ENCODE data around the gene PAOX.

Gene PAOX

GRCh38 chr10:133394801-133395221, 15.7 kb downstream of the PAOX start:
- Histone ChIP-seq H3K4me3 (ENCODE audit: low read depth, low read length) (peak overlapping the region; percentile 96), H3K36me3 (ENCODE audit: control insufficient read depth in 2 of 2, insufficient read depth in 1 of 2, low read length in 2 of 2) (peaks cover 10 to 43% of the 10 kb centered on the region in 2 experiments), H3K4me1 (ENCODE audit: control insufficient read depth, insufficient read depth, low read length) (0 out of 2 replicates have a peak, but pooled peaks cover 2% of the 10 kb centered on the region), H3K9me3 (ENCODE audit: control insufficient read depth, insufficient read depth, low read depth, low read length) (no peaks in the 10 kb centered on the region), H3K27ac (ENCODE audit: extremely low read depth, low read depth, low read length) (peak overlapping the region; percentile 74)
- POLR2A ChIA-PET = interaction anchor here (0.6 kb wide), 1 partner anchor 203 kb away, joined by 3 read pairs; no protein-coding TSS in a partner anchor
- CTCF ChIA-PET = interaction anchor here (1.8 kb wide), 1 partner anchor 65 kb away, joined by 10 read pairs; no protein-coding TSS in a partner anchor
- TF ChIP-seq ZBTB17 (tag by site-specific recombination; IDR thresholded peaks at IDR 0.05) (no peak), ZNF335 (tag by site-specific recombination; conservative IDR thresholded peaks at IDR 0.05) (0 out of 2 replicates have a peak, but pooled peaks have one; percentile 36), ZNF785 (tag by site-specific recombination; IDR thresholded peaks at IDR 0.05) (no peak), ZNF664 (tag by site-specific recombination; IDR thresholded peaks at IDR 0.05) (no peak), ZNF140 (tag by site-specific recombination; IDR thresholded peaks at IDR 0.05) (no peak), ZFHX2 (tag by site-specific recombination; conservative IDR thresholded peaks at IDR 0.05) (no peak)

GRCh38 chr10:133396035-133396624, 17.1 kb downstream of the PAOX start:
- ChIA-PET POLR2A (no interaction called here), CTCF (interaction anchor here (1.8 kb wide), 1 partner anchor 66 kb away, joined by 10 read pairs; no protein-coding TSS in a partner anchor)
- Histone ChIP-seq H3K4me1 (ENCODE audit: control insufficient read depth, insufficient read depth, low read length) (no peaks in the 10 kb centered on the region), H3K4me3 (ENCODE audit: low read depth, low read length) (no peak overlapping the region), H3K9me3 (ENCODE audit: control insufficient read depth, insufficient read depth, low read depth, low read length) (no peaks in the 10 kb centered on the region), H3K36me3 (ENCODE audit: control insufficient read depth in 2 of 2, insufficient read depth in 1 of 2, low read length in 2 of 2) (peaks cover 21 to 57% of the 10 kb centered on the region in 2 experiments), H3K27ac (ENCODE audit: extremely low read depth, low read depth, low read length) (no peak overlapping the region)
- no peak for TF ChIP-seq KLF10 (tag by site-specific recombination; IDR thresholded peaks at IDR 0.05)

GRCh38 chr10:133397938-133398337, 18.9 kb downstream of the PAOX start:
- H3K4me3 ChIP-seq (ENCODE audit: low read depth, low read length) = no peak overlapping the region
- no peaks in the 10 kb centered on the region for H3K9me3 ChIP-seq (ENCODE audit: control insufficient read depth, insufficient read depth, low read depth, low read length)
- H3K36me3 ChIP-seq (ENCODE audit: control insufficient read depth in 2 of 2, insufficient read depth in 1 of 2, low read length in 2 of 2) = peaks cover 21 to 74% of the 10 kb centered on the region in 2 experiments
- ChIA-PET POLR2A (no interaction called here), CTCF (interaction anchor here (0.7 kb wide), 1 partner anchor 195 kb away, joined by 3 read pairs; no protein-coding TSS in a partner anchor)
- no peak for TF ChIP-seq AEBP2 (tag by site-specific recombination; IDR thresholded peaks at IDR 0.05; ENCODE audit: borderline replicate concordance)
- peak; percentile 61; the same call in 1 of the 2 replicates for TF ChIP-seq SCRT2 (tag by site-specific recombination; IDR thresholded peaks at IDR 0.05)
- H3K27ac ChIP-seq (ENCODE audit: extremely low read depth, low read depth, low read length) = no peak overlapping the region
- H3K4me1 ChIP-seq (ENCODE audit: control insufficient read depth, insufficient read depth, low read length) = no peaks in the 10 kb centered on the region

- H3K4me3 ChIP-seq (ENCODE audit: low read depth, low read length) = no peak overlapping the region
- peaks cover 21 to 84% of the 10 kb centered on the region in 2 experiments for H3K36me3 ChIP-seq (ENCODE audit: control insufficient read depth in 2 of 2, insufficient read depth in 1 of 2, low read length in 2 of 2)
- H3K4me1 ChIP-seq (ENCODE audit: control insufficient read depth, insufficient read depth, low read length) = no peaks in the 10 kb centered on the region
- H3K9me3 ChIP-seq (ENCODE audit: control insufficient read depth, insufficient read depth, low read depth, low read length) = no peaks in the 10 kb centered on the region
- ChIA-PET CTCF (no interaction called here), POLR2A (no interaction called here)
- no peak overlapping the region for H3K27ac ChIP-seq (ENCODE audit: extremely low read depth, low read depth, low read length)
- TF ChIP-seq ZNF621 (tag by site-specific recombination; IDR thresholded peaks at IDR 0.05) (no peak), ZBTB7A (tag by site-specific recombination; IDR thresholded peaks at IDR 0.05; ENCODE audit: low read depth) (no peak), SCRT2 (tag by site-specific recombination; IDR thresholded peaks at IDR 0.05) (no peak), ZFHX2 (tag by site-specific recombination; conservative IDR thresholded peaks at IDR 0.05) (no peak), ZNF768 (tag by site-specific recombination; IDR thresholded peaks at IDR 0.05) (no peak), ZNF544 (tag by site-specific recombination; IDR thresholded peaks at IDR 0.05) (no peak), MEIS1 (CRISPR knock-in tag; IDR thresholded peaks at IDR 0.05; ENCODE audit: borderline replicate concordance) (no peak), SP7 (tag by site-specific recombination; IDR thresholded peaks at IDR 0.05) (no peak), ZNF571 (tag by site-specific recombination; IDR thresholded peaks at IDR 0.05) (no peak), ZNF513 (tag by site-specific recombination; IDR thresholded peaks at IDR 0.05) (no peak), ZNF391 (tag by site-specific recombination; IDR thresholded peaks at IDR 0.05; ENCODE audit: borderline replicate concordance, low read depth) (no peak), PRDM6 (tag by site-specific recombination; IDR thresholded peaks at IDR 0.05) (no peak), ZFP37 (tag by site-specific recombination; IDR thresholded peaks at IDR 0.05) (no peak), ZNF580 (tag by site-specific recombination; IDR thresholded peaks at IDR 0.05) (no peak), HOXC10 (CRISPR knock-in tag; IDR thresholded peaks at IDR 0.05) (no peak), ZNF660 (tag by site-specific recombination; IDR thresholded peaks at IDR 0.05) (no peak), HOXA7 (CRISPR knock-in tag; IDR thresholded peaks at IDR 0.05; ENCODE audit: borderline replicate concordance) (no peak)
Measured at GRCh38 chr10:133399123-133399601, 20.1 kb downstream of the PAOX start.

Measured in HEK293 (cell line).